GM19452 (cell line): Measurements from ENCODE around the gene SLC35F3.

Experiments used
- ATAC-seq: cut with Tn5 transposase; IDR thresholded peaks from one replicate; pipeline ENCODE4 v1.9.1; 2021; ENCODE audit not compliant: unreplicated experiment

The SLC35F3 gene

GRCh38 chr1:233909195-233909594 lies 4.7 kb downstream of the SLC35F3 start:
- ATAC-seq: no peak

- ATAC-seq: no peak
Measured at GRCh38 chr1:233912447-233912846, 8.0 kb downstream of the SLC35F3 start.

DNA sequence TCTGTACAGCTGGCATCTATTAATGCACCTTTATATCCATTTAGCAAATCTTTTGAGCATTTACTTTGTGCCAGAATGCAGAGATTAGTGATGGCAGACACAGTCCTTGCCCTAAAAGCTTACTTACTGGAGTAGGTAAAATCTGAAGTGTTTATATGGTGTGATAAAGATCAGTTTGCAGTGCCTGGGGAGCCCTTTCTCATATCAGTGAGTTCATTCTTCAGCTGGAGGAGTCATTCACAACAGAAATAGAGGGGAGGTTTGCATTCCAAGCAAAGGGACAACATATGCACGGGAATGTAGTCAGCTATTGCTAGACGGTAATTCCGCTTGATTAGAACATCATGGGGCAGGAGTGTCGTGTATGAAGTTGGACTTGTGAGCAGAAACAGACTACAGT lies 8.4 kb downstream of the SLC35F3 start:
- no peak for ATAC-seq

- no peak for ATAC-seq
Measured at GRCh38 chr1:233916706-233917105, 12.2 kb downstream of the SLC35F3 start.

DNA sequence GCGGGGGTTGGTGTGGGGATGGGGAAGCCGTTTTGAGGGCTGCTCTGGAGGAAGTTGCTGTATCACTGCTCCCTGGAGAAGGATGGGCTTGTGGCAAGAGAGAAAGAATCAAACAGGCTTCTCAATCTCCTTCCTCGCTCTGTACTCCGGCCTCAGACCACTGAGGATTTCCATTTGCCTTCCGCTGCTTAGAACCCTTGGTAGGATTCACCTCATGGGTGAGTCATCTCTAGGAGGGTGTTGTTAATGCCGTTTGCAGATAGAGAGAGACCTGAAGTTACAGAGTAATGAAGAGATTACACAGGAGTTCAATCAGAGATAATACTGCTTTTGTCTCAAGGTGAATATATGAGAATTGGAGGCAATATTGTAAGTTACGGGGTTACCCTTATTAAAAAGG lies 15.3 kb downstream of the SLC35F3 start:
- no peak for ATAC-seq

- ATAC-seq: no peak
Measured at GRCh38 chr1:233928123-233928522, 23.6 kb downstream of the SLC35F3 start.

GRCh38 chr1:233933339-233933738 lies 28.9 kb downstream of the SLC35F3 start:
- no peak for ATAC-seq

DNA sequence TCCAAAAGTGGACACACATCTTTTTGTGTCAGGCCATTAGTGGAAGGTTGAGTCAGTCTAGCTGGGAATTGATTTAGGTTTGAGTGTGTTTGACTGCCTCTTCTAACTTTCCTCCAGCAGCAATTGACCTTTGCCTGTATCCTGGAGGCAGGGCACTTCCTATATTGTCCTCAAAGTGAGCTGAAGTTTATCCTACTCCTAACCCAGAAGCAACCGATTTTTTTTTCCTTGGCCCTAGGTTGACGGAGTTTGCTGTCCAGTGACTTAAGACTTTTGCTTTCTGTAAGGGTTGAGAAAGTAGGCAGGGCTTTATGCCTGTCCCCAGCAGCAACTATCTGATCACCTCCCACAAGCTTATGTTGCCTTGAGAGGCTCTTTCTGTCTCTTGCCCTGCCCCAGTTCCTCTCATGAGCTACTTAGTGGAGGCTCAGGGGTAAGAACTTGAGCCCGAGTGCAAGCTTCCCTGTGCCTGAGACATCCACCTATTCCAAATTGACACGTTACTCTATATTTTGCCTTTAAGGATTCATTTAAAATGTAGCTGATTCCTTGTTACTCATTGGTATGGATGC lies 30.9 kb downstream of the SLC35F3 start:
- no peak for ATAC-seq

GRCh38 chr1:233936422-233936821 lies 31.9 kb downstream of the SLC35F3 start:
- ATAC-seq: no peak

DNA sequence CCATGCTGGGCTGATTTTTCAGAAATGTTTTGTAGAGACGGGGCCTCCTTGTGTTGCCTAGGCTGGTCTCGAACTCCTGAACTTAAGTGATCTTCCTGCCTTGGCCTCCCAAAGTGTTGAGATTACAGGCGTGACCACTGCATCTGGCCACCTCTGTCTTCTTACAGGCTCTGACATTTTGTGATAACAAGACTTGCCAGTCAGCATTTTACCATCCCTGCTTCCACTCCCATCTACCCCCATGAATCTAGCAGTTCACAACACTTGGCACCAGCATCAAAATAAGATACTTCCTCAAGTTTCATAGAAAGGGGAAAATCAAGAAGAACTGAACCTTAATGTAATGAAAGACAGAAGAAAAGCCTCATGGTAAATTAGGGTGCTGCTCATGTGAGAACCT lies 32.4 kb downstream of the SLC35F3 start:
- ATAC-seq: no peak

GRCh38 chr1:233938476-233938875 lies 34.0 kb downstream of the SLC35F3 start:
- no peak for ATAC-seq

DNA sequence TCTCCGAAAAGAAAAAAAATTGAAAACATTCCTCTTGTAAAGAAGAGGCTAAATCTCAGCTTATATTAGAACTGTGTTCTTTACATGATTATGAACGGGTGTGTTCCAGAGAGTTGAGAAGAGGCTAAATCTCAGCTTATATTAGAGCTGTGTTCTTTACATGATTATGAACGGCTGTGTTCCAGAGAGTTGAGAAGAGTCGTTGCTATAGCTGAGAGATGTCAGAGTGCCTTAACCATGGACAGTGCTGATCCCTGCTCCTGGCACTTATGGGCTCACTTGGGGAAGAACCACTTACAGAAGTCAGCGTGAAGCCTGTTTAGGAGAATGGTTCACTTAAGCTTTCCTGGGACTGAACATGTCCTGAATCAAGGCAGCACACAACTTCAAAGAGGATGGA lies 35.0 kb downstream of the SLC35F3 start:
- ATAC-seq: no peak

DNA sequence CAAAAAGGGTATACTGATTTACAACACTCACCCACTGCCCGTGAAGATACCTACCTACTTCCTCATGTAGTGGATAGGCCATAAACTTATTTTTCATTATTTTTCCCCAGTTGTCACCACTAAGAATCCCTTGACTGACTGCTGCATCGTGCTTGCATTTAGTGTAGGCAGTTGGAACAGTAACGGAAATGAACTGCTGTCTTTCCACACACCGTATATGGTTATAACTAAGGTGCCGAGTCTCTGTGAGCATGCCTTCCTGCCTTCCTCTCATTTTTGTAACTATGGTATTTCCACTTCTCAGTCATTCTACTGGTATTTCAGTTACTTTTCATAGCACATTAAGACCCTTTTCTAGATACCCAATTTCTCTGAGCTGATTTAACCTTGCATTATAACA lies 36.4 kb downstream of the SLC35F3 start:
- ATAC-seq: no peak

- ATAC-seq: no peak
Measured at GRCh38 chr1:233944601-233945000, 40.1 kb downstream of the SLC35F3 start.

DNA sequence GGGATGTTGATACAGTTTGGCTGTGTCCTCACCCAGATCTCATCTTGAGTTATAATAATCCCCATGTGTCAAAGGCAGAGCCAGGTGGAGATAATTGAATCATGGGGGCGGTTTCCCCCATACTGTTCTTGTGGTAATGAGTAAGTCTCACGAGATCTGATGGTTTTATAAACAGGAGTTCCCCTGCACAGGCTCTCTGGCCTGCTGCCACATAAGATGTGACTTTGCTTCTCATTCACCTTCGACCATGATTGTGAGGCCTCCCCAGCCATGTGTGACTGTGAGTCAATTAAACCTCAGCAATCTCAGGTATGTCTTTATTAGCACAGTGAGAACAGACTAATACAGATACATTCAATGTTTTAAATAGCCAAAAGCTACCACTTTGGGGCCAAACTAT lies 41.1 kb downstream of the SLC35F3 start:
- ATAC-seq: no peak

DNA sequence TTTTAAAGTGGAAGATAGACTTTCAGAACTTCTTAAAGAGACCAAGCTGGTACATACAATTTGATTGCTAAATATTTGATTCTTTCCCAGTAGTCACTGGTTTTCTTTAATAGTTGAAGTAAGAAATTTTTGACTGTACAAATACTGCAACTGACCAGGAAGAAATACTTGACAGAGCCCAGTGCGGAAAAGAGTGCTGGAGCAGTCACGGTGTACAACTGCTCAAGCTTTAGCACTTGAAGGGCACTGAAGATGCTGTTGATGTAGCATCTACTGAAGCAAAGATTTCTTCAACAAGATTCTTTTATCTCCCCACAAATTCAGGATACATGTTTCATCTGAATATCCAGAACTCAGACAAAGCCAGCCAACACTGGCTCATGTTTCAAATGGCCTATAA lies 41.5 kb downstream of the SLC35F3 start:
- no peak for ATAC-seq

DNA sequence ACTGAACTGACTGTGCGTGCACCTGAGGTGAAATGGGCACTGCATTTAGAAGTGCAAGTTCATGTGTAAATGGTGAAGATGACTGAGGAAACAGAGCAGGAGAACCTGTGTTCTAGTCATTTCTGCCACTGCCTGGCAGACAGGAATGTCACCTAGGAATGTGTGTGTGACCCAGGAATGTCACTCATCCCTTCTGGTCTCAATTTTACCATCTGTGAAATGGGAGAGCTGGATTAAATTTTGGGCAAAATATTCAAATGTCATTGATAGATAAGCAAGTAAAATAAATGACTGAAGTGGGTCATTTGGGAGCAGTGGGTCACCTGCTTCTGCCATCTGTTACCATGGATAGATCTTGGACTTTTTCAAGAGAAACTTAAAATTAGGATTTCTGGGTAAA lies 42.2 kb downstream of the SLC35F3 start:
- ATAC-seq: no peak

- no peak for ATAC-seq
Measured at GRCh38 chr1:233951804-233952203, 47.3 kb downstream of the SLC35F3 start.

- ATAC-seq: no peak
Measured at GRCh38 chr1:233957691-233958090, 53.2 kb downstream of the SLC35F3 start.

DNA sequence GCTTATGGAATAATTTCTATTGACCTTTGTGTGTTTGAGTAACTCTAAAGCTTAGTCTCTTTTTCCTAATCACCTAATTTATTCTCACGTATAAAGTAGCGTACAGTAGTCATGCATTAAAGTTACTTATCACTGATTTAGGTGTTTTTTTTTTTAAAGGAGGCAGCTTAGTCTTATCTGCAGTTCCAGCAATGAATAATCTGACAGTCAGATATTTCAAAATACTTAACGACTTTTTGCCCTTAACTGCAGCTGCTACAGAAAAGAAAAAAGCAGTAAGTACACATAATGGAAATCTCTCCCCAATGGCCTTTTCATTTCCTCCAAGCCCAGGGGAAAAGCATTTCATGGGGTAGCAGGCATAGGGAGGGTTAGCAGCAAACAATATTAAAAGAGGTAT lies 54.6 kb downstream of the SLC35F3 start:
- ATAC-seq: no peak

GRCh38 chr1:233959971-233960370 lies 55.5 kb downstream of the SLC35F3 start:
- ATAC-seq: no peak

DNA sequence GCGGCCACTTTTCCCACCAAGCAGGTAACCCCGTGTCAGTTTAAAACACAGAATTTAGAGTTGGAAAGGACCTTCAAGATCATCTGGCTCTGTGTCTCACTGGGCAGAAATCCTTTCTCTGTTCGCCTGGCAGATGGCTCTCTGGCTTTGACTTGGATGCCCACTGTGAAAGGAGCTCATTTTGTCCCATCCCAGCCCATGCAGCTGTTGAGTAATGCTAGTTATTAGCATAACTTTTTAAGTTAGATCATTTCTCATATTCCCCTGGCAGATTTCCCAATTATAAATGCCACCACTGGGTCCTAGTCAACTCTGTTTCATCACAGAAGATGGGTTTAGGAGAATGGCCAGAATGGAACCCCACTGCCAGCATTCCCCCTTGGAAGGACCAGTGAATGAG lies 55.9 kb downstream of the SLC35F3 start:
- no peak for ATAC-seq

GRCh38 chr1:233962878-233963277 lies 58.4 kb downstream of the SLC35F3 start:
- no peak for ATAC-seq

GRCh38 chr1:233965856-233966255 lies 61.4 kb downstream of the SLC35F3 start:
- no peak for ATAC-seq
